GM18909 (cell line): ENCODE data around the gene PSMD11.
"Not testable (repeated sequence)": the region's sequence is repeated elsewhere in the genome, so short reads cannot be mapped to it uniquely, and the experiment has no call there.

Experiments
- ATAC-seq: cut with Tn5 transposase; IDR thresholded peaks from one replicate; pipeline ENCODE4 v1.9.1; 2021; ENCODE audit warnings: mild to moderate bottlenecking; ENCODE audit not compliant: unreplicated experiment, poor library complexity

The PSMD11 gene

GRCh38 chr17:32504166-32504990 is 60.1 kb downstream of the PSMD11 start:
- ATAC-seq: peak; percentile 30

GRCh38 chr17:32508926-32509325 is 64.6 kb downstream of the PSMD11 start:
- ATAC-seq: no peak

GRCh38 chr17:32510466-32510865 is 66.2 kb downstream of the PSMD11 start:
- ATAC-seq: no peak

GRCh38 chr17:32512328-32512727 is 68.0 kb downstream of the PSMD11 start:
- no peak for ATAC-seq

- no peak for ATAC-seq
These were observed 69.3 kb downstream of the PSMD11 start for GRCh38 chr17:32513579-32513978.

GRCh38 chr17:32514606-32515005 is 70.3 kb downstream of the PSMD11 start:
- no peak for ATAC-seq

GRCh38 chr17:32515677-32516383 is 71.5 kb downstream of the PSMD11 start:
- ATAC-seq: peak; percentile 56

GRCh38 chr17:32516450-32516849 is 72.1 kb downstream of the PSMD11 start:
- no peak for ATAC-seq

GRCh38 chr17:32516940-32517701 is 72.8 kb downstream of the PSMD11 start:
- no peak for ATAC-seq

GRCh38 chr17:32517982-32518381 is 73.7 kb downstream of the PSMD11 start:
- ATAC-seq: no peak

- ATAC-seq: no peak
These were observed 74.4 kb downstream of the PSMD11 start for GRCh38 chr17:32518646-32519227.

- ATAC-seq: no peak
These were observed 75.2 kb downstream of the PSMD11 start for GRCh38 chr17:32519228-32520103.

GRCh38 chr17:32520104-32520701 is 75.9 kb downstream of the PSMD11 start:
- no peak for ATAC-seq

- no peak for ATAC-seq
These were observed 76.6 kb downstream of the PSMD11 start for GRCh38 chr17:32520737-32521404.

- ATAC-seq: peak; percentile 63
These were observed 78.8 kb downstream of the PSMD11 start for GRCh38 chr17:32523017-32523680.

- peak; percentile 54 for ATAC-seq
These were observed 79.7 kb downstream of the PSMD11 start for GRCh38 chr17:32523827-32524552.

- not testable (repeated sequence) for ATAC-seq
These were observed 80.2 kb downstream of the PSMD11 start for GRCh38 chr17:32524553-32524880.

- no peak for ATAC-seq
These were observed 80.8 kb downstream of the PSMD11 start for GRCh38 chr17:32525122-32525521.
